Sigmoid colon (tissue), 4 donors: ENCODE results near the gene APOL3.

Experiments
- POLR2A ChIP-seq, 2 donors: fragments of 450-650 bp; IDR thresholded peaks; one replicate each; pipeline ENCODE4 v1.6.1; 2016; ENCODE audit warnings: antibody characterized with exemption in 2 of 2, mild to moderate bottlenecking in 2 of 2, moderate library complexity in 2 of 2
- POLR2AphosphoS5 ChIP-seq, 4 donors: sonication (generic); formaldehyde crosslinking; IDR thresholded peaks; one replicate each; pipeline ENCODE4 v1.6.1; 2017; ENCODE audit warnings: antibody characterized with exemption in 4 of 4
- TF ChIP-seq, protein P1 (sequence below), 4 experiments: fragments of 450-650 bp in 3 of 4; fragments of 200-600 bp in 1 of 4; IDR thresholded peaks; one replicate each; pipeline ENCODE4 v1.5.1; 2016 to 2019; ENCODE audit warnings: antibody characterized with exemption in 4 of 4, mild to moderate bottlenecking in 3 of 4, moderate library complexity in 2 of 4

DNA sequence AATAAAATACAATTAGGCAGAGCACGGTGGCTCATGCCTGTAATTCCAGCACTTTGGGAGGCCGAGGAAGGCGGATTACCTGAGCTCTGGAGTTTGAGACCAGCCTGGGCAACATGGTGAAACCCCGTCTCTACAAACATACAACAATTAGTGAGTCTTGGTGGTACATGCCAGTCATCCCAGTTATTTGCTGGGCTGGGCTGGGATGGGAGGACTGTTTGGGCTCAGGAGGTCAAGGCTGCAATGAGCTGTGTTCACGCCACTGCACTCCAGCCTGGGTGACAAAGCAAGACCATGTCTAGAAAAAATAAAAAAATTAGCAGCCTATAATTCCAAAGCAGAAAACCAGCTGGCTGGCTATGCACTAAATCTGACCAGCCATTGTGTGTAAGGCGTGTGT lies 35.1 kb downstream of the APOL3 start:
- TF ChIP-seq POLR2AphosphoS5 (IDR thresholded peaks at IDR 0.05), result no peak
- TF ChIP-seq, protein P1, sequence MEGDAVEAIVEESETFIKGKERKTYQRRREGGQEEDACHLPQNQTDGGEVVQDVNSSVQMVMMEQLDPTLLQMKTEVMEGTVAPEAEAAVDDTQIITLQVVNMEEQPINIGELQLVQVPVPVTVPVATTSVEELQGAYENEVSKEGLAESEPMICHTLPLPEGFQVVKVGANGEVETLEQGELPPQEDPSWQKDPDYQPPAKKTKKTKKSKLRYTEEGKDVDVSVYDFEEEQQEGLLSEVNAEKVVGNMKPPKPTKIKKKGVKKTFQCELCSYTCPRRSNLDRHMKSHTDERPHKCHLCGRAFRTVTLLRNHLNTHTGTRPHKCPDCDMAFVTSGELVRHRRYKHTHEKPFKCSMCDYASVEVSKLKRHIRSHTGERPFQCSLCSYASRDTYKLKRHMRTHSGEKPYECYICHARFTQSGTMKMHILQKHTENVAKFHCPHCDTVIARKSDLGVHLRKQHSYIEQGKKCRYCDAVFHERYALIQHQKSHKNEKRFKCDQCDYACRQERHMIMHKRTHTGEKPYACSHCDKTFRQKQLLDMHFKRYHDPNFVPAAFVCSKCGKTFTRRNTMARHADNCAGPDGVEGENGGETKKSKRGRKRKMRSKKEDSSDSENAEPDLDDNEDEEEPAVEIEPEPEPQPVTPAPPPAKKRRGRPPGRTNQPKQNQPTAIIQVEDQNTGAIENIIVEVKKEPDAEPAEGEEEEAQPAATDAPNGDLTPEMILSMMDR (IDR thresholded peaks at IDR 0.05), result no peak
- TF ChIP-seq POLR2A (IDR thresholded peaks at IDR 0.05), result no peak
